ENCODE results near the gene AIF1.

Gene AIF1

DNA sequence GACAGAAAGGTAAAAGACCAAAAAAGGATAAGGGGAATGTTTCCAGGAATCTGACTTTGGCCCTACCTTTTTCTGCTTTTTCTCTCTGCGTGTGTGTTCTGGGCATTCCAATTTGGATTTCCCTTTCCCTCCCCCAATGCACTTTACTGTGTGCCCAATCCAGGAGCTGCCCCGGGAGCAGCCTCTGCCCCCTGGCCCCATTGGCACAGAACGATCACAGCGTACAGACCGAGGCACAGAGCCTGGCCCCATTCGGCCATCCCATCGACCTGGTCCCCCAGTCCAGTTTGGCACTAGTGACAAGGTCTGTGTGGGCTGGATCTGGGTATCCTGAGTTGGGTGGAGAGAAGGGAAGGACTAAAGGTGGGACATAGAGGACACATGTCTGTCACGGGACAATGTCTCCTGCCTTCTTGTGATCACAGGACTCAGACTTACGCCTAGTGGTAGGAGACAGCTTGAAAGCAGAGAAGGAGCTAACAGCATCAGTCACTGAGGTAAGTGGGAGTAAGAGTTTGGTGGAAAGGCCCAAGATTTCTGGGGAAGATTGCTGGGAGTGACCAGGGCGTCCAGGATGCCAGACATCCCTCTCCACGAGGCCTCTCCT lies 20.0 kb downstream of the AIF1 start:
- no peak for DNase-seq (ENCODE audit: low read depth)
- TF ChIP-seq CTCF (IDR thresholded peaks at IDR 0.05; ENCODE audit: insufficient read depth, low read depth, low read length, missing control alignments) = no peak
- H3K4me3 ChIP-seq (ENCODE audit: low read length) = no peak overlapping the region

DNA sequence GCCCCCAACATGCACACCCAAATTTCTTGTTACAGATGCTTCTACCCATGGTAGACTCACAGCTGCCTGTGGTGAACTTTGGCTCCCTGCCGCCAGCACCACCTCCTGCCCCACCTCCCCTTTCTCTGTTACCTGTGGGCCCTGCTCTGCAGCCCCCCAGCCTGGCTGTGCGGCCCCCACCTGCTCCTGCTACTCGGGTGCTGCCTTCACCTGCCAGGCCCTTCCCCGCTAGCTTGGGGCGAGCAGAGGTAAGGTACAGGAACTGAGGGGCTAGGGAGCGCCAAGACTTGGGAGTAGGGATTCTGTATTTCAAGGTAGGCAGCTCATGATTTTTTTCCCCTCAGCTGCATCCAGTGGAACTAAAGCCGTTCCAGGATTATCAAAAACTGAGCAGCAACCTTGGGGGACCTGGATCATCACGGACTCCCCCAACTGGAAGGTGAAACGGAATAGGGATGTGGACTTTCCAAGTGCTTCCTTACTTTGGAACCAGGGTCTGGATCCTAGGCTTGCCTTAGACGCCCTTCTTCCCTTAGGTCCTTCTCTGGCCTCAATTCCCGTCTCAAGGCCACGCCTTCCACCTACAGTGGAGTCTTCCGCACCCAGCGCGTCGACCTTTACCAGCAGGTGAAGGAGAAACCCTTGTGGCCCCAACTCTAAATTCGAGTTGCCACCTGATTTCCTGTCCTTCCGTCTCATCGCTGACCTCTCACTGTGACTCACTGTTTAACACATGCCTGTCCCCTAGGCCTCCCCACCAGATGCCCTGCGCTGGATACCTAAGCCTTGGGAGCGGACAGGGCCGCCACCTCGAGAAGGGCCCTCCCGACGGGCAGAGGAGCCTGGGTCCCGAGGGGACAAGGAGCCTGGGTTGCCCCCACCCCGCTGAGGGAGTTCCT lies 21.9 kb downstream of the AIF1 start:
- TF ChIP-seq CTCF (IDR thresholded peaks at IDR 0.05; ENCODE audit: insufficient read depth, low read depth, low read length, missing control alignments) = no peak
- H3K4me3 ChIP-seq (ENCODE audit: low read length) = no peak overlapping the region
- DNase-seq (ENCODE audit: low read depth) = no peak

DNA sequence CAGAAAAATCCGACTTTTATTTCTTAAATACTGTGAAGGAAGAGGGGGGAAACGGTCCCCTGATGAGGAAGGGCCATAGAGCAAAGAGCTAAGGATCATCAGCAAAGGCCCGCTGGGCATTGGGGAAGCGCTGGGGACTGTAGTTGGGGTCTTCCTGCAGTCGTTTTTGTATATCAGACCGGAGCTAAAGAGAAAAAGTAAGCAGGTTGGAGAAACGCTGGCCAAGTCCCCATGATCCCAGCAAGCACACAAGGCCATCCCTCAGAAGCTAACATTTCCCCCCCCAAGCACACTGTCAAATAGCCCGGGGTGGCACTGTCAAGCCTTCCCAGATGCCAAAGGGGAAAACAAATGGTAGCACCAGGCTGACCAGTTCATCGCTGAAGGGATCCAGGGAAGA lies 24.0 kb downstream of the AIF1 start:
- TF ChIP-seq CTCF (IDR thresholded peaks at IDR 0.05; ENCODE audit: insufficient read depth, low read depth, low read length, missing control alignments) = no peak
- no peak for DNase-seq (ENCODE audit: low read depth)
- no peak overlapping the region for H3K4me3 ChIP-seq (ENCODE audit: low read length)

DNA sequence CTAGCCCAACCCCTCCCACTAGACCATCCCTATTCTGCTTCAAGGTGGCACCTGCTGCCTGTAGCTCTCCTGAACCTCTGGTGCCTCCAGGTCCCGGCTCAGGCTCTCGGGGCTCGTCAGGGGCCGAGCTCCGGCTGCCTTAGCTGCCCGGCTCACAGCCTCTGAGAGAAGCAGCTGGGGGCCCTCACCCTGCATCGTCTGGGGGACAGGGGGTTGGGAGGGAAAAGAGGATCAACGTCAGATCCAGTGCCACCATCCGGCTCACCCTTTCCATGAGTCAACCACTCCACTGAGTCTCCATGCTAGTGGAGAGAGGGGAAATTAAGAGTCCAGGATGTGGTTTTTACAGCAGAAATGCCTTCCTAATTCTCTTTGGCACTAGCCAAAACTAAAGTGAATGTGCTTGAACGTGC lies 24.4 kb downstream of the AIF1 start:
- TF ChIP-seq CTCF (IDR thresholded peaks at IDR 0.05; ENCODE audit: insufficient read depth, low read depth, low read length, missing control alignments) = no peak
- DNase-seq (ENCODE audit: low read depth) = no peak
- H3K4me3 ChIP-seq (ENCODE audit: low read length) = no peak overlapping the region

DNA sequence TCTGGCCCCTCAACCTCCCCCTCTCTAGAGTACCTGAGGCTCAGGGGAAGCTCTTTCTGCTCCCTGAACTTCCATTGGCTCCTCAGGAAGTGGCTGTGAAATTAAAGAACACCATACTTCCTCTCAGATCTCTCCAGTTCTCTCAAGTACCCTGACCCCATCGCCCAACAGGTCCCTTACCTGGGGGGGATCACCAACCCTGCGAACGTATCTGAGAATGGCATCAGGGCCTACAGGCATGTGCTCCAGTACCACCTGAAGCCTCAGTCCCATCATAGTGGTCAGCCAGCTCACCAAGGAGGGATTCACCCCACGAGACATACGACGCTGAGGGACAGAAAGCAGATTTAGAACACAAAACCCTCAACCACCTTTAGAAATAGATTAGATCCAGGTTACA lies 25.6 kb downstream of the AIF1 start:
- no peak for TF ChIP-seq CTCF (IDR thresholded peaks at IDR 0.05; ENCODE audit: insufficient read depth, low read depth, low read length, missing control alignments)
- no peak for DNase-seq (ENCODE audit: low read depth)
- no peak overlapping the region for H3K4me3 ChIP-seq (ENCODE audit: low read length)

- H3K4me3 ChIP-seq (ENCODE audit: low read length) = no peak overlapping the region
- no peak for DNase-seq (ENCODE audit: low read depth)
- no peak for TF ChIP-seq CTCF (IDR thresholded peaks at IDR 0.05; ENCODE audit: insufficient read depth, low read depth, low read length, missing control alignments)
These were observed 26.3 kb downstream of the AIF1 start for GRCh38 chr6:31641370-31641769.

Data from epithelial cell of esophagus (primary cell).